ENCODE measurements around the gene ADSS2. TPM values are rescaled to one million over a fixed set of nuclear protein-coding genes. Genes with fewer than 3 reads are reported as not detected.
A peak's percentile ranks its signal among the peaks of the same experiment; 100 is the strongest.
"Not testable (repeated sequence)": the region's sequence is repeated elsewhere in the genome, so short reads cannot be mapped to it uniquely, and the experiment has no call there.

ADSS2 gene
- total RNA-seq, 1 experiment from 2014 or later = 71.4 TPM

GRCh38 chr1:244381878-244382565, 69.7 kb downstream of the ADSS2 start:
- Histone ChIP-seq H3K36me3 (no peaks in the 10 kb centered on the region), H3K27me3 (replicated peaks) (no peaks in the 10 kb centered on the region), H3K27ac (peak overlapping the region; percentile 71), H3K4me3 (no peak overlapping the region), H3K4me1 (replicated peaks) (peaks cover 24% of the 10 kb centered on the region), H3K9me3 (replicated peaks) (no peaks in the 10 kb centered on the region)
- peak in 1 of 2 experiments; percentile 75 for DNase-seq (ENCODE audit: low read depth in 1 of 2, low spot score in 2 of 2)

DNA sequence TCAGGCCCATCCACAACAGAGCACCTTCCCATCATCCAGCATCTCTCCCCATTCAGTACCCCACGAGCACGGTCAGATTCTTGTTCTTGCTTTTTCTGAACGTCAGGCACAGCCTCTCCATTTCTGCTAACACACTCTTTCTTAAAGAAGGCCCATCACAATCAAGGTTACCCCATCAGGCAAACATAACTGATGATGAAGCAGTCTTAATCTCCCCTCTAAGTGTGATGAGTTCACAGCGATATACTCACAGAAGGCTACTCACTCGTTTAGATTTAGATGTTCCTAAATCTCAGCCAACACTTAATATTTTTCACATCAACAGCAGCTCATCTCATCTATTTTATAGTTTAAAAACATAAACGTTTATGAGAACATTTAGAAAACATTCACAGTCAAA, 75.6 kb downstream of the ADSS2 start:
- H3K27ac ChIP-seq = no peak overlapping the region
- H3K36me3 ChIP-seq = no peaks in the 10 kb centered on the region
- H3K4me3 ChIP-seq = no peak overlapping the region
- no peak for DNase-seq (ENCODE audit: low read depth in 1 of 2, low spot score in 2 of 2)
- no peaks in the 10 kb centered on the region for H3K9me3 ChIP-seq (replicated peaks)
- H3K27me3 ChIP-seq (replicated peaks) = no peaks in the 10 kb centered on the region
- no peaks in the 10 kb centered on the region for H3K4me1 ChIP-seq (replicated peaks)

- no peaks in the 10 kb centered on the region for H3K27me3 ChIP-seq (replicated peaks)
- H3K4me1 ChIP-seq (replicated peaks) = no peaks in the 10 kb centered on the region
- no peak for DNase-seq (ENCODE audit: low read depth in 1 of 2, low spot score in 2 of 2)
- no peak overlapping the region for H3K27ac ChIP-seq
- no peaks in the 10 kb centered on the region for H3K9me3 ChIP-seq (replicated peaks)
- H3K4me3 ChIP-seq = no peak overlapping the region
- no peaks in the 10 kb centered on the region for H3K36me3 ChIP-seq
Measured at GRCh38 chr1:244375051-244375450, 76.7 kb downstream of the ADSS2 start.

DNA sequence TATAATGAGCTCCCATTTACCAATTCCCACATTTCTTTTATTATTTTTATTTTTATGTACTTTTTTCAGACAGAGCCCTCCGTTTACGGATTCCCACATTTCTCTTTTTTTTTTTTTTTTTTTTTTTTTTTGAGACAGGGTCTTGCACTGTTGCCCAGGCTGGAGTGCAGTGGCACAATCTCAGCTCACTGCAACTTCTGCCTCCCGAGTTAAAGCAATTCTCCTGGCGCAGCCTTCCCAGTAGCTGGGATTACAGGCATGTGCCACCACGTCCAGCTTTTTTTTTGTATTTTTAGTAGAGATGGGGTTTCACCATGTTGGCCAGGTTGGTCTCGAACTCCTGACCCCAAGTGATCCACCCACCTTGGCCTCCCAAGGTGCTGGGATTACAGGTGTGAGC, 77.2 kb downstream of the ADSS2 start:
- not testable (repeated sequence) for H3K9me3 ChIP-seq (replicated peaks); H3K27ac ChIP-seq; H3K27me3 ChIP-seq (replicated peaks); DNase-seq (ENCODE audit: low read depth in 1 of 2, low spot score in 2 of 2); H3K36me3 ChIP-seq; H3K4me3 ChIP-seq; H3K4me1 ChIP-seq (replicated peaks)

DNA sequence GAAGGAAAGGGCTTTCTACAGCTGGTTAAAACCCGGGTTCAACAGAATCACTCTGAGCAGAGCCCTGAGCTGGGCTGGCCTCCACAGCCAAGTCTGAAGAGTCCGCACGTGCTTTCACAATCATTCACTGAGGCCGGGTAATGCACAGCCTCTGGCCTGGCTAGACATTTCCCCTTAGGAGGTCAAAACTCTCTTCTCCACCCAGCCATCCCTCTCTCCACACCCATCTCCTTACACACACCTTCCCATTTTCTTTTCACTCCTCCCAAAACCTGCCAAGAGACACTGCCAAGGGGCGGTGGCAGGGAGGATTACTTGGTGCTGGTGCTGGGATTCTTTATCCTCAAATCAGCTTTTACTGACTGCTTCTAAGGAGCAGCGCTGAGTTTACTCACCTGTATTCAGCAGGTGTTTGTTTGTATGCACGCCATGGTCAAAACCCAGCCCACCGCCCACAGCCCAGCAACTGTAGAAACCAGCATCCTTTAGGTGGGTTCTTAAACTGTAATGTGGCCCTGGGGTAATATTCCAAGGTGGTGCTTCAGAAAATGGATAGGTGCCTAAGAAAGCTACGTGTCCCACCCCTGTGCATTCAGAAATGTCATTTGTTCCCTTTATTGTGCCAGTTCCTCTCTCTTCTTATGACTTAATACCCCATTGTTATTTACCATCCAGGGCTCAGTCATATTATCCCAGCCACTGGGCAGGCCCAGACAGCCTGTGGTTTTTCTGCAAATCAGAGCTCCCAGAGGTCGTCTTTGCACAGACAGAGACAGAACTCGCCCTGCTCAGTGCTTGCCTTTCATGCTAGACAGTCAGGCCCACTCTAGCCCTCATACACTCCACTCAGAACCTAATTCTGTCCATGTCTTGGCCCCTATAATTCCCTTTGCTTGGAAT, 80.2 kb downstream of the ADSS2 start:
- no peak overlapping the region for H3K27ac ChIP-seq
- no peak for DNase-seq (ENCODE audit: low read depth in 1 of 2, low spot score in 2 of 2)
- no peaks in the 10 kb centered on the region for H3K27me3 ChIP-seq (replicated peaks)
- H3K4me1 ChIP-seq (replicated peaks) = peaks cover 3% of the 10 kb centered on the region
- no peaks in the 10 kb centered on the region for H3K36me3 ChIP-seq
- H3K9me3 ChIP-seq (replicated peaks) = no peaks in the 10 kb centered on the region
- no peak overlapping the region for H3K4me3 ChIP-seq

GRCh38 chr1:244370060-244370637, 81.6 kb downstream of the ADSS2 start:
- peaks cover 13% of the 10 kb centered on the region for H3K4me1 ChIP-seq (replicated peaks)

GRCh38 chr1:244369256-244370057, 82.3 kb downstream of the ADSS2 start:
- peaks cover 13% of the 10 kb centered on the region for H3K4me1 ChIP-seq (replicated peaks)
- H3K9me3 ChIP-seq (replicated peaks) = no peaks in the 10 kb centered on the region
- H3K27me3 ChIP-seq (replicated peaks) = no peaks in the 10 kb centered on the region
- no peak for DNase-seq (ENCODE audit: low read depth in 1 of 2, low spot score in 2 of 2)
- H3K4me3 ChIP-seq = no peak overlapping the region
- no peaks in the 10 kb centered on the region for H3K36me3 ChIP-seq
- no peak overlapping the region for H3K27ac ChIP-seq

More at GRCh38 chr1:244370060-244370637, 81.6 kb downstream of the ADSS2 start:
- Histone ChIP-seq H3K27ac (no peak overlapping the region), H3K27me3 (replicated peaks) (no peaks in the 10 kb centered on the region), H3K36me3 (no peaks in the 10 kb centered on the region), H3K4me3 (no peak overlapping the region), H3K9me3 (replicated peaks) (no peaks in the 10 kb centered on the region)
- no peak for DNase-seq (ENCODE audit: low read depth in 1 of 2, low spot score in 2 of 2)

GRCh38 chr1:244368279-244368678, 83.4 kb downstream of the ADSS2 start:
- Histone ChIP-seq H3K27me3 (replicated peaks) (no peaks in the 10 kb centered on the region), H3K9me3 (replicated peaks) (no peaks in the 10 kb centered on the region), H3K36me3 (no peaks in the 10 kb centered on the region), H3K4me3 (no peak overlapping the region), H3K27ac (no peak overlapping the region), H3K4me1 (replicated peaks) (peaks cover 13% of the 10 kb centered on the region)
- no peak for DNase-seq (ENCODE audit: low read depth in 1 of 2, low spot score in 2 of 2)

DNA sequence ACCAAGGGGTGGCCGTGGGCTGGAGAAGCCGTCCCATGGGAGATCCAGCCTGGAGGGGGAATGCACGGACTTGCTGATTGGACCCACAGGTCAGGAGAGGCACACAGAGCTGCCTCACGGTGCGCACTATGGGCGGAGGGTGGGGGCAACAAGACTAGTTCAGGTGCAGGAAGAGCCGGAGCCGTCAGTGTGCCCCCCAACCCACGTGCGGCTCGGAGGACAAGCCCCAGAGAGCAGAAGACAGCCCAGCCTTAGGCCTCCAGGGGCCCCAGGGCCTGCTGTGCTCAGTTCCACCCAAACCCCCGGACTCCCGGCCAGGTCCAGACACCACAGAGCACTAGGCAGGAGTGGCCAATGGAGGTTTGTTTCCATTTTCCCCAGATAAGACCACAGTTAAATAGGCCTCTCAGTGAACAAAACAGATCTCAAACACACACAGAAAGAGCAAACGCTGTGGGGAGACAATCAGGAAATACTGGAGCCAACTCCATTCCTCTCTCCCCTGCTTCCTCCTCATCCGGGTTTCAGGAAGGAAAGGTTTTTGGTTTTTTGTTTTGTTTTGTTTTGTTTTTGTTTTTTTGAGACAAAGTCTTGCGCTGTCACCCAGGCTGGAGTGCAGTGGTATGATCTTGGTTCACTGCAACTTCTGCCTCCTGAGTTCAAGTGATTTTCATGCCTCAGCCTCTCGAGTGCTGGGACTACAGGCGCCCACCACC, 84.2 kb downstream of the ADSS2 start:
- no peaks in the 10 kb centered on the region for H3K9me3 ChIP-seq (replicated peaks)
- no peak overlapping the region for H3K4me3 ChIP-seq
- H3K27ac ChIP-seq = no peak overlapping the region
- H3K4me1 ChIP-seq (replicated peaks) = peaks cover 14% of the 10 kb centered on the region
- DNase-seq (ENCODE audit: low read depth in 1 of 2, low spot score in 2 of 2) = no peak
- no peaks in the 10 kb centered on the region for H3K27me3 ChIP-seq (replicated peaks)
- H3K36me3 ChIP-seq = no peaks in the 10 kb centered on the region

DNA sequence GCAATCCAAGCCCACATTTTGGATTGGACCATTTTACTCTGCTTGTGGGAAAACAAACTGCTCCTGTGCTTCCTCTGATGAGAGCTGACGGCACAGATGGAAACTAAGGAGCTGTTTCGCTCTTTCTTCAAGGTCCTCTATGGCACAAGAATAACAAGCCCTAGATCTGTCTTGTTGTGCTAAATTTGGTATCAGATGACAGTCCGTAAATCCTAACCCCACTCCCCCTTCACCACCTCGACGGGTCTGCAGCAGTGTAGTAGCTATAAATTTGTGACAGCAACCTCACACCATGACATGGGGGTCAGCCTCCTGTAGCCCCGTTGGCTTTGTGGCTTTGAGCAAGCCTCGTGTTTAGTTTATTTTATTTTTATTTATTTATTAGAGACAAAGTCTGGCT, 85.9 kb downstream of the ADSS2 start:
- H3K4me3 ChIP-seq = no peak overlapping the region
- no peaks in the 10 kb centered on the region for H3K27me3 ChIP-seq (replicated peaks)
- DNase-seq (ENCODE audit: low read depth in 1 of 2, low spot score in 2 of 2) = no peak
- no peaks in the 10 kb centered on the region for H3K36me3 ChIP-seq
- H3K27ac ChIP-seq = no peak overlapping the region
- H3K9me3 ChIP-seq (replicated peaks) = no peaks in the 10 kb centered on the region
- H3K4me1 ChIP-seq (replicated peaks) = peaks cover 28% of the 10 kb centered on the region

DNA sequence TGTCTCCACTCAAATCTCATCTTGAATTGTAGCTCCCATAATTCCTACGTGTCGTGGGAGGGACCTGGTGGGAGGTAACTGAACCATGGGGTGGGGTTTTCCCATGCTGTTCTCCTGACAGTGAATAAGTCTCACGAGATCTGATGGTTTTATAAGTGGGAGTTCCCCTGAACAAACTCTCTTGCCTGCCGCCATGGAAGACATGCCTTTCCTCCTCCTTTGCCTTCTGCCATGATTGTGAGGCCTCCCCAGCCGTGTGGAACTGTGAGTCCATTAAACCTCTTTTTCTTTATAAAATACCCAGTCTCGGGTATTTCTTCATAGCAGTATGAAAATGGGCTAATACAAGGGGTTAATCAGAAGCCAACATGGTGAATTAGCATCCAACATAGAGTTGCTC, 86.4 kb downstream of the ADSS2 start:
- H3K4me1 ChIP-seq (replicated peaks) = peaks cover 29% of the 10 kb centered on the region
- not testable (repeated sequence) for H3K9me3 ChIP-seq (replicated peaks); H3K4me3 ChIP-seq; H3K27me3 ChIP-seq (replicated peaks); H3K27ac ChIP-seq; H3K36me3 ChIP-seq; DNase-seq (ENCODE audit: low read depth in 1 of 2, low spot score in 2 of 2)

GRCh38 chr1:244362476-244362875, 89.2 kb downstream of the ADSS2 start:
- no peak for DNase-seq (ENCODE audit: low read depth in 1 of 2, low spot score in 2 of 2)
- Histone ChIP-seq H3K36me3 (no peaks in the 10 kb centered on the region), H3K27me3 (replicated peaks) (no peaks in the 10 kb centered on the region), H3K9me3 (replicated peaks) (no peaks in the 10 kb centered on the region), H3K4me1 (replicated peaks) (peaks cover 29% of the 10 kb centered on the region), H3K4me3 (no peak overlapping the region), H3K27ac (peak overlapping the region; percentile 84)

Measured in SJSA1 (cell line).